GM12892 (cell line): Measurements from ENCODE around the gene KRT38.
A peak's percentile ranks its signal among the peaks of the same experiment; 100 is the strongest.

Experiments
- DNase-seq: peaks from one replicate; pipeline ENCODE4 v3.0.0; 2011; ENCODE audit not compliant: insufficient read length
- FAIRE-seq: peaks from 2 replicates; lab custom pipeline; 2011; peaks lifted over from hg19 to GRCh38; lab: Jason Lieb, UNC
- POLR2A ChIP-seq: IDR thresholded peaks from 2 replicates; pipeline ENCODE4 v1.6.1; 2011; ENCODE audit warnings: low read depth, low read length, control low read depth
- POLR2AphosphoS5 ChIP-seq: IDR thresholded peaks from 2 replicates; pipeline ENCODE4 v1.6.1; 2011; ENCODE audit warnings: low read depth, low read length, control low read depth
- TAF1 ChIP-seq: IDR thresholded peaks from 2 replicates; pipeline ENCODE4 v1.6.1; 2011; ENCODE audit warnings: low read depth, mild to moderate bottlenecking, control low read depth, low read length, borderline replicate concordance

Gene KRT38

DNA sequence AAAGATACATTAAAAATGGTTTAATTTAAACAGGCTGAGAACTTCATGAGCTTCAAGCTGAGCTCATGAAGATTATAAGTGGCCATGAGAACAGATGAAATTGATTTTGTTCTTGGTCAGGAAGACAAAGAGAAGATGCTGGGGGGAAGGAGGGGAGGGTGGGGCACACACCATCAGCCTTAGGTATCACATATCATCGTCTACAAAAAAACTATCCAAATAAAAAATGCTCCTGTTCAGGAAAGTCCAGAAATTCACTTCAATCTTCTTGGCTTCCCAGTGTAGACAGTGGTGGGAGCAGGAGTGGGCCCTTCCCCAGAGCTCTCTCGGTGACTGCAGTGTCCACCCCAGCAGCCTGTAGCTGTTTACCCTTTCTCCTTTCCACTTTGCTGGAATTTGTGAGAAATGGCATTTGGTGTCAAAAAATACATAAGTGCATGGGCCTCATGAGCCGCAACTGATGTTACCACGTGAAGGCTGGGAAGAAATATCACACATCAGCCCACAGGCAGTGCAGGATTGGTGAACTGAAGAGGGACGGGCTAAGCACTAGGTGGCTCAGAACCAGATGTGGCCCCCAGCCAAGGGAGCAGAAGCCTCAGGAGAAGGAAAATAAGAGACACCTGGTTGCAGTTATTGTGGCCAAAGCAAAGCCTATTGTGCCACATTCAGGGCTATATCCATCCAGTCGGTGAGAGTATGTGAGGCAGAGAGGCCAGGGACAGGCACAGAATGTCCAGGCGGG lies 22.5 kb downstream of the KRT38 start:
- DNase-seq (no peak), FAIRE-seq (no peak)
- no peak for TF ChIP-seq POLR2AphosphoS5
- TF ChIP-seq TAF1: no peak
- TF ChIP-seq POLR2A: no peak

- TF ChIP-seq POLR2AphosphoS5: no peak
- TF ChIP-seq POLR2A: no peak
- DNase-seq (peak; percentile 24), FAIRE-seq (no peak)
These were observed 23.2 kb downstream of the KRT38 start for GRCh38 chr17:41417576-41418015.

- FAIRE-seq (no peak), DNase-seq (no peak)
- no peak for TF ChIP-seq POLR2A
- TF ChIP-seq TAF1: no peak
- TF ChIP-seq POLR2AphosphoS5: no peak
These were observed 23.7 kb downstream of the KRT38 start for GRCh38 chr17:41417127-41417526.

DNA sequence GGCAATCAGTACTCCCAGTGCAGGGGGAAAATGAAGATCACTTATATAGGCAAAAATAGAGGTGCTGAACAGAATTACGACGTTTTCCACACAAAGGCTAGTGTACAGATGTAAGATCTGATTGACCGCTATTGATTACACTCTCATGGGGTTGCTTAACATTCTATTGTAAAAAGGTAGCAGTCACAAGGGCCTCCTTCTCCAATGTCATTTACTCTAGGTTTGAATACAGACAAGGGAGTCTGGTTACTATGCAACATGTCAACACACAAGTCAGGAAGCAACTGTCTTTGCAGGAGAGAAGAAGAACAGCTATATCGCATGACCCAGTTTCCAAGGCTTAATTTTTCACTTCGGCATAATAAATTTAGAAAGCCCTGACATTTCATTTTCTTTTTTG lies 24.3 kb downstream of the KRT38 start:
- TF ChIP-seq POLR2A (no peak), TAF1 (no peak), POLR2AphosphoS5 (no peak)
- DNase-seq (no peak), FAIRE-seq (no peak)

- no peak for FAIRE-seq
- DNase-seq: no peak
These were observed 24.9 kb downstream of the KRT38 start for GRCh38 chr17:41415833-41416335.

GRCh38 chr17:41415411-41415810 lies 25.4 kb downstream of the KRT38 start:
- no peak for FAIRE-seq
- DNase-seq: no peak
- TF ChIP-seq TAF1 (no peak), POLR2A (no peak), POLR2AphosphoS5 (no peak)

More at GRCh38 chr17:41415833-41416335, 24.9 kb downstream of the KRT38 start:
- TF ChIP-seq POLR2A (no peak), POLR2AphosphoS5 (no peak), TAF1 (no peak)

GRCh38 chr17:41413982-41414381 lies 26.8 kb downstream of the KRT38 start:
- FAIRE-seq: no peak
- no peak for DNase-seq
- TF ChIP-seq POLR2A: no peak
- TF ChIP-seq TAF1: no peak
- TF ChIP-seq POLR2AphosphoS5: no peak

- FAIRE-seq (no peak), DNase-seq (no peak)
- TF ChIP-seq POLR2AphosphoS5: no peak
These were observed 27.3 kb downstream of the KRT38 start for GRCh38 chr17:41413353-41413957.

DNA sequence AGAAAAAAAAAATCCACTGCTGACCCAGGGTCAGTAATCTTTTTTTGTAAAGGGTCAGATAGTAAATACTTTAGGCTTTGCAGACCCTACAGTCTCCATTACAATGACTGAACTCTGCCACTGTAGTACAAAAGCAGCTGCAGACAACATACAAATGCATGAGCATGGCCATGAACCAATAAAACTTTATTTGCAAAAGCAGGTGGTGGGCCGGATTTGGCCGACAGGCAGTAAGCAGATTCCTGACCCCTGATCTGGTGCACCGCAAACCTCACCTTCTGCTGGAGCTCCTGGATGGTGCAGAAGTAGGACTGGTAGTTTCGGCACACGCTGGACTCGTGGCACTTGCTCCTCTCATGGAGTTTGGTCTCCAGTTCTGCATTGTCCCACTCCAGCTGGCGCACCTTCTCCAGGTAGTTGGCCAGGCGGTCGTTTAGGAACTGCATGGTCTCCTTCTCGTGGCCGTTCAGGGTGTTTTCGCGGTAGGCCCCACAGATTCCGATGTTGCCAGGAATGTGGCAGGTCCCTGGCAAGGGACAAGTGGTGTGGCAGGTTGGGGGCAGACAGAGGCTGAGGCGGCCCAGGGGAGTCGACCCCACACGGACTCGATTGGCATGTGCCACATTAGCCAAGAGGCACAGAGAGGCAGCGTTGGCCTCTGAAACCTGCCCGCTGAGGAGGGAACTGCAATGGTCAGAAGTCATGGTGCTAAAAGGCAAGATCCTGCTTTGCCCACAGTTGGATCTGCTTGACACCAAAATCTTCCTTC lies 29.5 kb downstream of the KRT38 start:
- DNase-seq (no peak), FAIRE-seq (no peak)
- TF ChIP-seq POLR2AphosphoS5 (no peak), POLR2A (no peak), TAF1 (no peak)

DNA sequence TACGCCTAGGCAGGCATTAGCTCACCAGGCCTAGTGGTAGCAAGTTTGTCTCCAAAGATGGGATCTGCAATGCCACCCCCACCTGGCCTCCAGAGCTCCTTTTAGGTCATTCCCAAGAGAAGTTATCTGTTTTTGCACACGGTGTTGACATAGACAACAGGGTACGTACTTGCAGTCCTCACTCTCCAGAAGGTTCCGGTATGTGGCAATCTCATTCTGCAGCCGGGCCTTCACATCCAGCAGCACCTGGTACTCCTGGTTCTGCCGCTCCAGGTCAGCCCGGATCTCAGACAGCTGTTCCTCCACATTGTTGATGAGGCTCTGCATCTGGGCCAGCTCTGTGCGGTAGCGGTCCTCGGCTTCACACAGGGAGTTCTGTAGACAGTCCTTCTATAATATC lies 33.6 kb downstream of the KRT38 start:
- DNase-seq (no peak), FAIRE-seq (no peak)
- TF ChIP-seq TAF1 (no peak), POLR2AphosphoS5 (no peak), POLR2A (no peak)

GRCh38 chr17:41406205-41406604 lies 34.6 kb downstream of the KRT38 start:
- TF ChIP-seq POLR2AphosphoS5 (no peak), TAF1 (no peak), POLR2A (no peak)
- FAIRE-seq (no peak), DNase-seq (no peak)
